GM19467 (cell line): ENCODE data around the gene HOXB3.

Source experiments
- ATAC-seq: cut with Tn5 transposase; IDR thresholded peaks from one replicate; pipeline ENCODE4 v1.9.1; 2021; ENCODE audit warnings: mild to moderate bottlenecking, moderate library complexity; ENCODE audit not compliant: unreplicated experiment

Gene HOXB3

DNA sequence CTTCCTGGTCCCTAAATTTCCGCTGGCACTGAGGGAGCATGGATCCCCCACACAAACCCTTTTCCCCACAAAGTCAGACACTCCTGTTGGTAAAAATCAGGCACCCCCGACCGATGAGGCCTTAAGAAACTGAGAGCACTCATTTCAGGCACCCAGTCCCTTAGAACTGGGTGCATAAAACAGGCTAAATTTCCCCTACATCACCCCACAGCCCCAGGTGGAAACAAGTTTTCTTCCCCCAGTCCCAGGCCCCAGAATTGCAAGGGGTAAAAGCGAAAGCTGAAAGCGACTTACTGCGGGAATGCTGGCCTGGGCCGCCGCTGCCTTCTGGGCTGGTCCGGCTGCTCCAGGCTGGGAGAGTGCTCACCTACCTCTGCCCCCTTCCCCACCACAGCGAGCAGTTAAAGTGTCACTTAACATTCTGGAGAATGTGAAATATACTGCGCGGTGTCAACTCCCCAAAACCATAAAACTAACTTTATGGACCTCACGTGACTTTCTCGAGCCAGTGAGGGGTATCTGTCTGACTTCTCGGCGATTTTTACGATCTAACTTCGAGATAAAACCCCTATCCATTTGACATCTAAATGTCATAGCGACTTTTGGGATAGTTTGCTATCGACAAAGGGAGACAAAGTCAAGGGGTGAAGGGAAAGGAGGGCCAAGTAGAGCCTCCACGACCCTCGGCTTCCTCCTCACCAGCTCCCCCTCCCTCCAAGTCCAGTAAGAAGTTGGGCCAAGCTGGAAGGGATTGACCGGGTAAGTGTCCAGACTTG is at the start of gene HOXB3:
Gene HOXB3 (minus strand): TSS at position 411 of the 776 bp plus-strand sequence. CDS start 37,767 bp downstream, outside the sequence.
- ATAC-seq = no peak

DNA sequence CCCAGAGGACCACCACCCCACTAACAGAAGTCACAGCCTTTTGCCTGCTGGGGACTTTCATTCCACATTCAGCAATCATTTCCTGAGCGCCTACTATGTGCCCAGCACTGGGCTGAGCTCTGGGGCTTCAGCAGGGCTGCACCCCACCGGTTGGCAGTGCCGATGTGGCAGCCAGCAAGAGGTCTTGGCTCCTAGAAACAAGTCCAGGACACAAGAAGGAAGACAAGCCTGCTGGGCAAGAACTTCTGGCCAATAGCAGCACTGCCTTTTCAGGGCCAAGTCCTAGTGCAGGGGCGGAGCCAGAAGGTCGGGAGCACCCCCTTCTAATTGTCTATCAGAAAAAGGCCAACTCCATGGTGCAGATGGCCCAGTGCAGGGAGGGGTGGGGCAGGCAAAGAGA is 49.1 kb upstream of the HOXB3 start:
- no peak for ATAC-seq

DNA sequence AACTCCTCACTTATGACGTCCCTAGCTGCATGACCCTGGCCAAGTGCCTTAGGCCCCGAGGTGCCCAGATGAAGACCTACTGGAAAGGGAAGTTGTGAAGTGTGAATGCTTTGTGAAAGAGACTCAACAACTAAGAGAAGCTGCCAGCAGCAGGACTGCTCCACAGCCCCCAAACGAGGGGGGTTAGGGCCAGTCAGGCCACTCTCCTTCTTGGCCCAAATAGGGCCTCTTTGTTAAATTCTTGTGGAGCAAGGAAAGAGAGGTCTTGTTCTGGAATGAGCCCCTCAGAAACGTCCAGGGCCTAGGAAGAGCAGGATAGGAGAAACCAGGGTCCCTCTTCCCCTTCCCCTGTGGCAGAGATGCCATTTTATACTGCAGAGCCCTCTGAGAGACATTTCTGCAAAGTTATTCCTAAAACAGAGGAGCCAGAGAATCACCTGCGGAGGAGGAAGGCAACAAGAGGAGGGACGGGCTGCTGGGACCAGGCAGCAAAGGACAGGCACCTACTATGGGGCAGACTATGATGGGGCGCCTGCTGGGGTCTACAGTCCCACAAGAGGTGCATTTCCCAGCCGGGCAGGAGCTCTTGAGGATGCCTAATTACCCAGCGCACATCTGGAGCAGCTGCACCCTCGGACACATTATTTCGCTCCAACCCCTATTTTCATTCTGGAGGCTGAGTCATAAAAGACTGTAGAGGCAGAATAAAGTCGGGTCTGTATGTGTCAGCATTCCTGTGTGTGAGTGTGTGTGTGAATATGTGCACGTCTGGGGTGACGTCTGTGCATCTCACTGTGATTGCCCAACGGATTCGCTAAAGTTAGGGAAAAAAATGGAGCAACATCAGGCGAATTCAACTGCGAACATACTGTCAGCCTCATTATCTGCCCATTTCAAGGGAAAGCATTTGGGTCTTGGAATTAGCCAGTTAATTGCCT is 47.6 kb upstream of the HOXB3 start:
- no peak for ATAC-seq

DNA sequence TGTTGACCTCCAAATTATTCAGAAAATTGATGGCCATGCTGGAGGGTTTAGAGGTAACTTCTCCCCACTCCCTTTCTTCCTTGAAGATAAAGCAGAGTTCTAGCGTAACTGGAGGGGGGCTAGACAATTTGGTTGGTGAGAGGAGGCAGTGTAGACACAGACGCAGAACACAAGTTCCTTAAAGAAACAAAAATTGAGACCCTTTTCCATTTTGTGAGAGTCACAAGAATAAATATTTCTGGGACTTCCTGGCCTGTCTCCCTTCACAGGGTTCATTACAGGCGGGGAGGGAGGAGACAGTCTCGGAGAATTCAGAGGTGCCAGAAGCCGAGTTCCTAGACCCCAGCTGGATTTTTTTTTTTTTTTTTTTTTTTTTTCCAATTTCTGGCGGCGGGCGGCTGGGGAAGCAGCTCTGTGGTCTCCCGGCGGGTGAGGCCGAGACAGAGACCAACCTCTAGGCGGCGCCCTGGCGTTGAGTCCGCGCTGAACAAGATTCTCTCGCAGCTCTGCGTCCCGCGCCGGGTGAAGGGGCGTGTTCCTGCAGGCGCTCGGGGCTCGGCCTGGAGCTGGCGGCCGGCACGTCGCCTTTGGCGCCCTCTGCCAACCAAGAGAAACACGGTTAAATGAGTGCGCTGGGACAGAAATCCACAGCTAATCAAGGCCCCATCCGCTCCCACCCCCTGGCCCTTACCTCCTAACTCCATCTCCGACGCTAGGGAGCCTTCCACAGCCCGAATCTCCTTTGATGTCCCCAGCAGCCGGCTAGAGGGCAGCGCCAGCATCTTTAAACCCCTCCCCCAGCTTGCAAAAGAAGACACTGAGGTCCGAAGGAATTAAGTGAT is 46.4 kb upstream of the HOXB3 start:
- no peak for ATAC-seq

DNA sequence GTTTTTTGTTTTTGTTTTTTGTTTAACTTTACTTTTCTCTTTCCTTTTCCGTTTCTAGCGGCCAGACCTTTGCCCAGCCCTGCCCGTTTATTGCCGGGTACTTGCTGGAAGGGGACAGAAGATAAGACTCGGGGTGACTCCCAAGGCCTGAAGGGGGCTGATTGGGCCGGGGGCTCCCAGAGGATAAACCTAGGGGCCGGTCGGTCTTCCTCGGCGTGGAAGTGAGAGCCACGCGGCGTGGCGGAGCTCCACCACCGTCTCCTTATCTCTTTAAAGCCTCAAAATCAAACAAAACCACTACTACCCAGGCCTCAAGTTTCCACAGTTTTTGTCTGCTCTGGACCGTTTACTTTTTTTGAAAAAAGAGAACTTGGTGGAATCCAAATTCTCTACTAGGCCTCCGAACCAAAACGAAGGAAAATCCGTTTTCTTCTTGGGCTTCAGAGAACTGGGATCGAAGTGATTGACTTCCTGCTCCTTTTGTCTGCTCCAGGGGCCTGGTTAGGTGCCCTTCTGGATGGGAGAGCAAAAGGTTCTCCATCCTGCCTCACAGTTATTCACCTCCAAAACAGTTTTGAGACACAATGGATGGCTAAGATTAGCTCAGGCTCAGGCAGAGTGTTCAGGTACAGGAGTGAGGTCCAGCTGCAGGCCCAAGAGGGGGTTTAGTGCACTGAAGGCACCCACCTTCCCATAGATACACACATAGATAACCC is 44.6 kb upstream of the HOXB3 start:
- no peak for ATAC-seq

DNA sequence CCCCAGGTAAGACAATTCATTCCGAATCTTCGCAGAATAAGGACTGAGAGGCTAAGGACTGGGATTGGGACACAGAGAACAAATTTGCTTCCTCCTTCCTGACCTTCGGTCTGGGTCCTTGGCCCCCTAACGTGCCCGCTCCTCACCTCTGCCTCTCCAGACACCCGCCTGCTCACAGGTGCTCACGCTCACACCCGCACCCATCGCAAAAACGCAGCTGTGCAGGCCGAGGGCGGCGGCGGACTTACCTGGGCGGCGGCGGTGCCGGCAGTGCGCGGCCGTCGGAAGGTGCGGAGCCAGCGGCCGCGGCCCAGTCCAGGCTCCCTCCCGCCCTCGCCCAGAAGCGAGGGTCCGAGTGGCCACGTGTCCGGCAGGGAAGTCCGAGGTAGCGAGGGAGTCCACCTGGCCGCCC is 43.2 kb upstream of the HOXB3 start:
- no peak for ATAC-seq

DNA sequence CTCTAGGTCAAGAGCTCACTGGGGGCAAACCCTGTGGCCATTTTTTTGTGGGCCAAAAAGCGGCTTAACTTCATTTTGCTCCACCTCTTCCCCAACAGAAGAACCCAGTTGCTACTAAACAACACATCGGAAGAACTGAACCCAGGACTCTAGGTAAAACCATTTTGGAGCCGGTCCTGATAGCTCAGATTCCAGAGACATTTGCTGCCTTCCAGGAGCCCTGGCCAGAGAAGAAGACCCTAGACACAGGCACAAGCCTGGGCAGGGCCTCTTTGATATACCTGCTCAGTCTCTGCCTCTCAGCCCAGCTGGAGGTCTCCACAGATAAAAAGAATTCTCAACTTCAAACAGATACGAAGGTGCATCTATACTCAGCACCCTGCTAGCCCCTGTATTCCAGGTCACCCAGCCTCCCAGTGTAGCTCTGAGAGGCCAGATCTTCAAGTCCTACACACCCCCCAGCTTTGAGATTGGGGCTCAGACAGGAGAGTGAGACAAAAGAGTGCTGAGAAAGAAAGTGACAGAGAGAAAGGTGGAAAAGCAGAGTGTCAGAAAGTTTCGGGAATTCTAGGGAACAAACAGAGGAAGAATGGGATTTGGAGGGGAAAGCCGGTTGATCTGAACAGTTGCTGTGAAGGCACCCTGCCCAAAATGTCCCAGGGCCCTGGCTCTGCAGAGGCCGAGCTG is 42.7 kb upstream of the HOXB3 start:
- no peak for ATAC-seq

DNA sequence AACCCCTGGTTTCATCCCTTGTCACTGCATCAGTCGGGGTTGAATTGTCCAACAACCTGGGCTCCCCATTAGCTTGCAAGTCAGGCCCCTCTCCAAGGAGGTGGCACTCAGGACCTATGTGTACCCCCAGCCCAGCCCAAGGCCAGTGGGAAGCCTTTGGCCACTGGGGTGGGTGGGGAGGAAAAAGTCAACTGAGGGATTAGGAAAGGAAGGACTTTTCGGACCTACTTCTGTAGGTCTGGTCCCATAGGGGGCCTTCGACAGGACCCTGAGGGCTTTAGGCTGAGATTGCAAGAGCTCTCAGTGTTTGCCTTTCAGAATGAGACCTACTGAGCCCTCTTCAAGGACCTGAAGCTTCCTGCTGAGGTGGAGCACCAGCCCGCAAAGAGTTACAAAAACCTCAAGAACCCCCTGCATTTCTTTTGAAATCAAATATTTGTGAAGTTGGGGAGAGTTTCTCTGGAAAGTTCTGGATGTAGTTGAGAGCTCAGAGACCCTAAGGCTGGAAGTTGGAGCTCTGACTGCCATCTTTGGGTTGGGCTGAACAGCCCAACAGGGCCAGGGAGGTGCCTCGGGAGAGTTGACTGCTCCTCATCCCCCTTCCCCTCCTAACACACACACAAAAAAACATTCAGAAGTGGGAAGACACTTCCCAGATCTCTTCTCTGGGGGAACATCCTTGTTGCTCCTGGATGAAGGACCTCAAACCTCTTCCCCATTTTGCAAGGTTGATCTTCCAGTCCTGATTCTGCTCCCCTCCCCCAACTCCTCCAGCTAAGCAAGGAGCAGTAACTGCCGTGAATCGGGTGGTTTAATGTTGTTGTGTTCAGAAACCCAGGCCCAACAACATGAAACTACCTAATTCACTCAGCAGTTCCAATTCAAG is 41.9 kb upstream of the HOXB3 start:
- no peak for ATAC-seq

DNA sequence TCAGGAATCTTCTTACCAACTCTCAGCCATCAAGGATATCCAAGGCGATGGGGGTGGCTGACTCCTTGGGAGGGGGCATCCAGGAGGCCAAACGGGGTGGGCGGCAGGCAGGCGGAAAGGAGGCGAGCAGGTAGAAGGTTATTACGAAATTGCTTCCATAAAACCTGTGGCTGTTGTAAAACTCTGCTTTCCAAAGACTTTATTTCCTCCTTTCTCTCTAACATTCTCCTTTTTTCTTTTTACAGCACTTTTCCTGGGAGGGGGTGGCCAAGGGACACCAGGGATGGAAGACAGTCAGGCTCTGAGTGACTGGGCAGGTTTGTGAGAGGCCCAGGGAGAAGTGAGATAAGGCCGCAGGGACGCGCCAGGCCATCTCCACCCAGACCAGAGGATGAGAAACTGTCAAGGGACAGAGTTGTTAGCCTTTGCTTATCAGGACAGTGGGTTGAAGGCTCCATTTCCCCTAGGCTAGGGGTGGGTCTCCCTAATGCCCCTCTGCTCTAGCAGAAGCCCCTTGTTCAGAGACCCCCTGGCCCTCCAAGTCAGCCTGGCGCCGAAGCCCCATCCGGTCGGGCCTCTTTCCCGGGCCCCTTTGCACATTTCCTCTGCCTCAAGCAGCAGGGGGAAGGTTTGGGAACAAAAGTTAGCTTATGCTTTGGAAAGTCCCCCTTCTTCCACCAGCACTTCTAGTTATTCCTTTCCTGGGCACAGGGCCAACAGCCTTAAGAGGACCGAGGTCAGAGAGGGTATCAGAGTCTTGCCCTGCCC is 41.1 kb upstream of the HOXB3 start:
- ATAC-seq = no peak

DNA sequence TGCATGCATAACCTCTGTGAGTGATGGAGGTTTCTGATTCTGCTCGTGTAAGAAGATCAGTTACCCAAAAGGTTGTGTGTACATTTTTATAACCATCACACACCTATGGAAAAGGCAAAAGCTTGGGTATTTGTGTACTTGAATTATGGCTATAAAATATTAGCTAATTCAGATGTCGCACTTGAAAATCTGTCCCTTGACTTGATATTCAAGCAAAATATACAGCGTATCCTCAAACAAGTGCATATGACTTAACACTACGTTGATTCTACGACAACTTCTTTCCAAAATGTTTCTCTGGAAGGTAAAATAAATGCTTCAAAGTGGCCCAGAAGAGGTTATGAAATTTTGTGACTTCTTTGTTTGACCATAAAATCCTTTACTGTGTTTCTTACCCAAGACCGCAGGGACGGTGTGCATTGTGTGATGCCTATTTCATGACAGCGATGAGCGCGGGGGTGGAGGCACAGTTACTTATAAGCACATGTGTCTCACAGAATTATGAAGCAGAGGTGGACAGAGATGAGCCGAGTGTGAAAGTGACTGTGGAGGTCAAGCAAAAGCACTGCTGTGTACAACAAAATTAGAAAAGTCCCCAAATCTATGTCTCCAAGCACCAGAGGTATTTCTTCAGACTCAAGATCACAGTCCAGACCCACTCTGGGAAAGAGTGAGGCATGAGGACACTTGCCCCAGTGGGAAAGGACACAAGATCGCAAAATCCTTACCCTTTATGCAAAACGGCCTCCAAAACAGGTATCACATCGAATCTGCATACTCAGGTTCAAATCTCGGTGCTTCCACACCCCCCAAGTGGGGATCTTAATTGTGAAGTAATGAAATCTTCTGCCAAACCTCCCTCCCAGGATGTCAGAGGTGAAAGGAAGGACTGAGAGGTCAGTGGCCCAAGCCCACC is 40.2 kb upstream of the HOXB3 start:
- no peak for ATAC-seq

DNA sequence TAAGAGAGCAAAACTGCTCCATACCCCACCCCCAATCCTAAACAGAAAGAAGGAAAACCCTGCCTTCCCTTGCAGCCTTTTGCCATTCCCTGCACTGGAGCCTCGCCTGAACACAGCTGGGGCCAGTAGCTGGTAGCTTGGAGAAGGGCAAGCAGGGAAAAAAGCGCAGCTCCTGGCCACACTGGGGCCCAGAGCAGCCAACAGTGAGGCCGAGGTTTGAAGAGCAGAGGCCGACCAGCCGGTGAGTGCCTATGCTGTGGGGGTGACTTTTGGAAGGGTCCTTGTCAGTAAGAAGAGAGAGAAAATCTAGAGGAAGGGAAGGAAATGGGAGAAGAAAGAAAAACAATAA is 39.3 kb upstream of the HOXB3 start:
- ATAC-seq = no peak

DNA sequence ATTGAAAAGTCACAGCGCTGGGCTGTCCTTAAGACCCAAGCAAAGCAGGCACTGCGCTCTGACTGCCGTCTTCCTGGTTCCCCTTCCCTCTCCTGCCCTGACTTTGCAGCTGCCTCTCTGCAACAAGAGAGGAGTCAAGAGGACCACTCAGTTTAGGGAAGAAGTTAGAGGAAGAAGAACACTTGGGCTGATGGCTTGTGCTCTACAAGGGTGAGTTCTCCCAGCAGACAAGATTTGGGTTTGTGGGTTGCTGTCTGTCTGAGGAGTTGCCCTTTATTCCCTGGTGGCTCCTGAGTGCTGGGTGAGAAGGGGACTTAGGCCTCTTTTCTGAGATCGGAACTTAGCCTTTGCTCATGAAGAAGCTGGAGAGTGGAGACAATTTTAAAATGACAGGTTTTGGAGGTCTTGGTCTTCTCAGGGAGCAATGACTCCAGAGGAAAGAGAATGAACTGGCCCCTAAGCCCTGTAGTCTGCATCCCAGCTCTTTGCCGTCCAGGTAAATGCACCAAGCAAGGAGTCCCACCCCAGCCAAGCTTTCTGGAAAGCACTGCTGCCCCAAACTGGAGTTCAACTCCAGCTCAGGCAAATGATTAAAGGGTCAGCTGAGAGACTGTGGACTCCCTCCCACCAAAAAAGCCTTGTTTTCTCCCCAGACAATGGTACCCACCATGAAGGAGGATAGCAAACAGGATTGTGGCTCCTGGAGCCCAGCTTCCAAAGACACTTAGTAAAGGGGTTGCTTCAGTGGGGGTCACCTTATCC is 38.8 kb upstream of the HOXB3 start:
- ATAC-seq = no peak

DNA sequence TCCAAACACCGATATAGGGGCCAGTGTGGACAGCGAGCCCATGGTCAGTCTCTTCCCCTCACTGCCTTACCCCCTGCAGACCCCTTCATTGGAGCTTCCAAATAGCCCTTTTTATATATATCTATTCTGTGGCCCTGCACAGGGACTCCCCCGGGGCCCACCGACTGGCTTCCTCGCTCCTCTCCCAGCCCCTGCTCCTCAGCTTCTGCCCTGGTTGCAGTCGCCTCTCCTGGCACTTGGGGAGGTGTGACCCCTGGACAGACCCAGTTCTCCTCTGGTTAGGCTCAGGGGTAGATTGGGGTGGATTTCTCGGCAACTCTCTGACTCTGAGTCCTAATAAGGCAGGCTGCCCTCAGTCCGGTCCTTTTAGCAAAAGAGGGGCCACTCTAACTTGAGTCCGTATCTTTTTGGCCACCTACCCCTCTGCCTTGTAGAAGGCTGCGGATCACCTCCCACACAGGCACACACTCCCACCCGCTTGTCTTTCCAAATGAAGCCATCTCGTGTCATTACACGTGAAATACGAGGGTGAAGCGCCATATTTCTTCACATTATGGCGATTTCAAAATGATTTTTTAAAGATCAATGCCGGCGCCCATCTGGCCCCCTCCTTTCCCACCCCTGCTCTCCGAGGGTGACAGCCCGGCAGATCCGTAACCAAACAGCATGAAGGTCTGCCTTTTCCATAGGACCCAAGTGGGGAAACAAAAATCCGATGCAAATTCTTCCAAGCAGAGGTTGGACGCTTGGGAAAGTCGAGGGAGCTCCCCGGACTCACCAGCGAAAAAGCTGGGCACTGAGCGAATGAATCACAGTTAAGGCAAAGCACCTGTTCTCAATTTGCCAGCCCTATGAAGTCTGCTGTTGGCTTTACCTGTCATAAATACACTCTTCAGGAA is 37.8 kb upstream of the HOXB3 start:
- no peak for ATAC-seq

DNA sequence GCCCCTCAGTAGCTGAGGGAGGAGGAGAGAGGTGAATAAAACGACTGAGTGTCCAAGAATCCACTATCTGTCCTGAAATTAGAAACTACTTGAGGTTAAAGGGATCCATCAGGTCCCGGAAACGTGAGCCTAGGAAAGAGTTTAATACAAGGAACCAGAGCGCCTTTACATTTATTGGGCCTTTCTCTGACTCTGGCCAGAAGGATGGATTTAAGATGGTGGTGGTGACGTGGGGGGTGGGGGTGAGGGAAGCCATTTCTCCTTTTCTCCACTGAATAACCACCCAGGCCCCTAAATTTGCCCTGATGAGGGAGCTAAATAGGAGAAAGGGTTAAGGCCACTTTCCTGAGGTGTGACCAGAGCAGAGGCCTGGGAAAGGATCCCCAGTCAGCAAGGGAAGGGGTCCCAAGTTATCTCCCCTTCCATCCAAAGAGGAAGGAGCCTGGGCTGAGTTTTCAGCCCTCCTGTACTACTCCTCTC is 37.1 kb upstream of the HOXB3 start:
- ATAC-seq = no peak
